PC-3 (cell line): ENCODE measurements around the gene ADCY9.

Experiments used
- CTCF ChIP-seq: fragments of 300-600 bp; sonication (generic); conservative IDR thresholded peaks from 2 replicates; pipeline ENCODE4 v1.5.1; 2017; ENCODE audit warnings: antibody characterized with exemption, low read depth, mild to moderate bottlenecking, low read length
- EZH2 ChIP-seq: fragments of 300-600 bp; sonication (generic); IDR thresholded peaks from one replicate; pipeline ENCODE4 v1.6.1; 2017; ENCODE audit warnings: antibody characterized with exemption, mild to moderate bottlenecking, low read length; ENCODE audit not compliant: unreplicated experiment
- EZH2phosphoT487 ChIP-seq: fragments of 300-600 bp; sonication (generic); IDR thresholded peaks from 2 replicates; pipeline ENCODE4 v1.6.1; 2018; ENCODE audit warnings: mild to moderate bottlenecking, antibody characterized with exemption, low read length, borderline replicate concordance

GRCh38 chr16:4137438-4137837, 21.2 kb upstream of the ADCY9 start:
- no peak for TF ChIP-seq CTCF
- no peak for TF ChIP-seq EZH2
- no peak for TF ChIP-seq EZH2phosphoT487
